Measurements from ENCODE around the gene ROBO1.

- TF ChIP-seq CTCF (IDR thresholded peaks at IDR 0.05), result no peak
- TF ChIP-seq POLR2A (IDR thresholded peaks at IDR 0.05), result no peak
These were observed 841.3 kb downstream of the ROBO1 start for GRCh38 chr3:78926523-78926922.
